Astrocyte of the hippocampus (primary cell): ENCODE measurements around the gene CEP192.

Experiments
- DNase-seq: peaks from one replicate; pipeline ENCODE4 v3.0.0; 2011; ENCODE audit warnings: low read depth, low spot score

The CEP192 gene

DNA sequence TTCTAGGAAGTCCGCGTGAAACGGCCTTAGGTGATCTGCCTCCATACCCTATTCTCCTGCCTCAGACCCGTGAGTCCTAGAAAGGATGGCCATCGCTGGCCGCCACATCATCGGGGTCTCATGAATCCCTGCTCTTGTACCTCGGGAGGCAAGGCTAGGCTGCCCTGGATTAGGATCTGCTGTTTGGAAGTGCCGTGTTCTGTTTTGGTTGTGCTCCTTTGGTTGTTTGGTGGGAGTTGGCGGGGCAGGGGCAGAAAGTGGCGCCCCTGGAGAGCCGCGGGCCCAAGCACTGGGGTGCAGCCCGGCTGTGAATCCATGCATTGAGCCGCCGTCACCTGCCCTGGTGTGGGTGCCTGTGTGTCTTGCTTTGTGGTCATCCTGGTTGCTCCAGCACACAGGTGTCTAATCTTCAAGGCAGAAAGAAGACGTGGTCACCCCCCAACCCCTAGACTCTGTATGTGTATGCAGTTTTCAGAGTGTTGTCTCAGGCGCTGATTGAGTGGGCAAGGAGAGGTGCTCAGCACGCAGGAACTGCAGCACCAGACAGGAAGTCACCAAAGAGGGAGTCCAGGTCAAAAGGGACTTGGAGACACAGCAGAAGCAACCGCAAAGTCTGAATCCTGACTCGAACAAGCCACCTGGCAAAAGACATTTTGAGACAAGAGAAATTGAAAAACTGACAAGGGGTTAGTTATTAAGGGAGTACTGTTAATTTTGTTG, 147.4 kb downstream of the CEP192 start:
- DNase-seq, result no peak

DNA sequence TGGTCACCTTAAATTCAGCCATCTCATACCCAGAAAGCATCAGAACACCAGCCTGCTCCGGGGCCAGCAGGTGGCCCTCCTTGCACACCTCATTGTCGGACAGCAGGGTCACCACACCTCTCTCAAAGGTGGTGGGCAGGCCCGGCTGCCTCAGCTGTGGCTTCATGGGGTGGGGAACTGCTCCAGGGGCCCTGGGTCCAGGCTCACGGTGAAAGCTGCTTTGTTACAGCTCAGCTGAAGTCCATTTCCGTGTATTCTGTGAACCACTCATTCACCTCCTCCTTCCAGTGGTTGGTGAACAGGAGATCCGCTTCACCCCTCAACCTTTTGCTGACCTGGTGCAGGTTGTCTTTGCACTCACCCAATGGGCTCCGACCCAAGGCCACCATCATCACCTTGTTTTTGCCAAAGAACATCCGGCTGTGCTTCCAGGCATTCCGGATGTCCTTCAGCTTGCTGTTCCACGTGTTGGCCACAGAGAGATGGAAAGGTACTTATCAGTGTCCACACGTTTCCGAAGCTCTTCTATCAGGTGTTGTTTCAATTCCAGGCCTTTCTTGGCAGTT, 148.8 kb downstream of the CEP192 start:
- no peak for DNase-seq

DNA sequence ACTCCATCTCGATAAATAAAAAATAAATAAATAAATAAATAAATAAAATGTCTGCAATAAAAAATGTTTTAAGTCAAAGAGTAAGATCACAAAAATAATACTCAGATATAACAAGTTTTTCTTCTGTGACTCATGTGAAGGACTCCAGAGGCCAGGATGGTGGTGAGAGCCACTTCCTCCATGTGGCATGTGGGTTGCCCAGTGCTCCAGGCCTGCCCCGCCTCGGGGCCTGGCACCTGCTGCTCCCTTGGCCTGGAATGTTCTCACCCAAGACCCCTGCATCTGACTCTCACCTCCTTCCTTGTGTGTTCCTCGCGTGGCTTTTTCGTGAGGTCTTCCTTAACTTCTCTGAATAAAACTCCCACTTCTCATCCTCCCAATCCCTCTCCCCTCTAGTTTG, 150.0 kb downstream of the CEP192 start:
- DNase-seq, result no peak

DNA sequence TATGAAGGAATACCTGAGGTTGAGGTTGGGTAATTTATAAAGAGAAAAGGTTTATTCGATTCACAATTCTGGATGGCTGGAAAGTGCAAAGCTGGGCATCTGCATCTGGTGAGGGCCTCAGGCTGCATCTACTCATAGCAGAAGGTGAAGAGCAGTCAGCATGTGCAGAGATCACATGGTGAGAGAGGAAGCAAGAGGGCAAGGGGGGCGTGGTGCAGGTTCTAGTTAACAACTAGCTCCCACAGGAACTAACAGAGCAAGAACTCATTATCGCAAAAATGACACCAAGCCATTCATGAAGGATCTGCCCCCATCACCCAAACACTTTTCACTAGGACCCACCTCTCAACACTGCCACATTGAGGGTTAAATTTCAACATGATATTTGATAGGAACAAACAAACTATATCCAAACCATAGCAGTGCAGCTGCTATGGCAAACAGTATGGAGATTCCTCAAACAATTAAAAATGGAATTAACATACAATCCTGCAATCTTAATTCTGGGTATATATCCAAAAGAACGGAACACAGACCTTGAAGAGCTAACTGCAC, 154.6 kb downstream of the CEP192 start:
- no peak for DNase-seq

DNA sequence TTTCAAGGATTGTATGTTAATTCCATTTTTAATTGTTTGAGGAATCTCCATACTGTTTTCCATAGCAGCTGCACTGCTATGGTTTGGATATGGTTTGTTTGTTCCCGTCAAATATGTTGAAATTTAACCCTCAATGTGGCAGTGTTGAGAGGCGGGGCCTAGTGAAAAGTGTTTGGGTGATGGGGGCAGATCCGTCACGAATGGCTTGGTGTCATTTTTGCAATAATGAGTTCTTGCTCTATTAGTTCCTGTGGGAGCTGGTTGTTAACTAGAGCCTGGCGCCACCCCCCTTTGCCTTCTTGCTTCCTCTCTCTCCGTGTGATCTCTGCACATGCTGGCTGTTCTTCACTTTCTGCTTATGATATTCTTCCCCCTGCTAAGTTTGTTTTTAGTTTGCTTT, 156.0 kb downstream of the CEP192 start:
- no peak for DNase-seq

DNA sequence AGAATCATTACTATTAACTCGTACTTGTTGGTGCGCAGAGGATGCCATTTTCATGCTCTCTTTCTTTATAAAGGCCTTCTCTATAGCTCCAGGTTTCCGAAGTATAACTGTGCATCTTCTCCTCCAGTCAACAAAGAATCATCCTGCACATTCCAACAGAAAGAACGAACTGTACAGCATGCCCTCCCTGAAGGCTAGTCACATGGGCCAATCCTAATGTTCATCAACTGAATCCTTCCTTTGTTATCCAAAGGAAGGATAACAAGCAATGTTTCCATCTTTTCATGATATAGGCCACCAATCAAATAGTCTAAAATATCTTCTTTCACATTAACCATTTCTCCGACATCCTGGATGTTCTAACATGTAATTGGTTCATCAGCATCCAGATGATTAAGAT, 160.5 kb downstream of the CEP192 start:
- DNase-seq, result no peak

DNA sequence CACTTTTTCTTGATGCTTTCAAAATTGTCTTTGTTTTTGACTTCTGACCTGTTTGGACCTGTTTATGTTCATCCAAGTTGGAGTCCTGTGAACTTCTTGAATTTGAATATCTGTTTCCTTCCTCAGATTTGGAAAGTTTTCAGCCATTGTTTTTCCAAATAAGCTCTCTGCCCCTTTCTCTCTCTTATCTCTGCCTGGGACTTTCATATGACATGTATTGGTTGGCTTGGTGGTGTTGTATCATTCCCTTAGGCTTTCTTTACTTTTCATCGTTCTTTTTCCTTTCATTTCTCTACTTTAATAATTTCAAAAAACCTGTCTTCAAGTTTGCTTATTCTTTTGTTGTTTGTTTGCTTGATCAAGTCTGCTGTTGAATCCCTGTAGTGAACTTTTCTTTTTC, 167.3 kb downstream of the CEP192 start:
- DNase-seq, result no peak

DNA sequence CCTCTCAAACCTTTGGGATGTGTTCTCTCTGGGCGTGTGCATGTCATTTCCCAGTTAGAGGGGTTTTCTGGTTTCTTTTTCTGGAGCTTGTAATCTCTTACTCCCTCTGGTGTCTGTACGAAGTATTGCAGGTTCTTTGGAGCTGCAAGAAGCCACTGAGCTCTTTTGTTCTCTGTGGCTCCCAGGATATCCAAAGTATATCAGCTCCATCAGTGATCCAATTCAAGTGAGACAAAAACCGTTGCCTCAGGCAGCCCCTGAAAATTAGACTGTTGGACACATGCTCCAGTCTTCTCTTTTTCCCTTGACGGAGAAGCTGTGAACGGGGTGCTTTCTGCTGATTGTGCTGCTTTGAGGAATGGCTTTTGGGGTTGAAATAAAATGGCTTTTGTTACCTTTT, 168.4 kb downstream of the CEP192 start:
- peak; percentile 77 for DNase-seq

DNA sequence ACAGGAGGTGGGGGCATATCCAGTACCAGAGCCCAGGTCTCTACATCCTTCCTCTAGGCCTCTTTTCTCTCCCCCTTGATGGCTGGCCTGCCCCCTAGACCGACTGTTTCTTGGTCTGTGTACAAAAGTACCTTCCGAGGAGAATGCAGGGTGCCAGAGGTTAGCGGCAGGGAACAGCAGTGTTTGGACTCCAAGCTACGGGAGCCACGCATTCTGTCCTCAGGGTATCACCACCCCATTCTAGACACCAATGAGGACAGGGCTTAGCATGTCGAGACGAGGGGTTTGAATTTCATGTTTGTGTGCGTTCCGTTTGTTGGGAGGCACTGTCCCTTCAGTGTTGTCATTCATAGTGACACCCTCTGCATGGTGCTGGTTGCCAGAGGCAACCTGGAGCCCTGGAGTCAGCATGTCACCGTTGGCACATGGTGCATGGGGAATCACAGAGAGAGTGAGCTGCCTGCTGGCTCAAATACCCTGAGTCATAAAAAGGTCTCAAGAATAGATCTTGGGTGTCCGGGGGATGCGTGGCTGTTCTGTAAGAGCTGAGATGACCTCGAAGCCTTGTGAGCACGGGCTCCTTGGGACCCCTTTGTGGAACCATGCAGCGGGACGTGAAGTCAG, 170.2 kb downstream of the CEP192 start:
- no peak for DNase-seq

DNA sequence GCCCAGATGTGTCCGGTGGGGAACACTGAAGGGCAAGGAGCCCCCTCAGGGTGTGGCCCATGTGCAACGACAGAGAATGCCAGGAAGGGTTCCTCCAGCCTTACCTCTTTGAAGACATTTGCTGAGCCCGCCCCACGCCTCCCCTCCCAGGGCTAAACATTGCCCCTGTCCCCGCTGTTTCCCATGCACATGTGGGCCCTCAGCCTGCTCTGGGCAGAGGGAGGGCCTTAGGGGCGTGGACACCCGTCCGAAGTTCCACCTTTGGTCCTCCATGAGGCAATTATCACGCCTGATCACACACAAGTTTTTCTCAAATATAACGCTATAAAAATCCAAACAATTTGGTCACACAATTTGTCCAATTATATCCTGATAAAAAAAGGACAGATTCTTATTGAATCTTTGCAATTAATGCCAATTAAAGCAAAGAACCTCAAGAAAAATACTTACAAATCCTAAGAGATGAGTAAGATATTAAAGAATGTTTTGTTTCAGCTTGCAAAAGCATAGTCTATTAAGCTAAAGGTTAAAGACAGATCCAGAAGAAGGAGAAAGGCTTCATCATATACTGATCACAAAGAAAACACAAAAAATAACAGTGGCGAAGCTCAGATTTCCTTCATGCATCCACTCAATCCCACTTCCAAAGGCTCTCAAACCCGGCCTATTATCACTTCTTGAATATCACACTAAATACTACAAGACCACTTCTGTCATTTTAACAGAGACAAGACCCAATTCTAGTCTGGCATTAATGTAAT, 172.2 kb downstream of the CEP192 start:
- DNase-seq, result no peak

DNA sequence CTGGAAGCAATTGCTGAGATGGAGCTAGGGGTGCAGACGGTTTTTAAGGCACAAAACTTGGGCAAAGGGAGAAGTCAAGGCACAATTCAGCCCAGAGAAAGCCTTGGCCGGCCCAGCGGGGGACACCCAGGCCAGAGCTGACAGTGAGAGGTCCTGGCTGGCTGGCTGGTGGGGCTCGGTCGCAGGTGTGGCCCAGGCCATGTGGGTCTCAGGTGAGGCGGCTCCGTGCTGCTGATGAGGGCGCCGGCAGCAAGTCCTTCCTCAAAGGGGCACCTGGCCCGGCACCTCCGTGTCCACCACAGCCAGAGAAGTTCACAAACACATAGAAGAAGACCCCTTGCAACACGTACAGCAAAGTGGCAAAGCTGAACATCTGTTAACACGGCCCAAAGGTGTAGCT, 173.2 kb downstream of the CEP192 start:
- DNase-seq, result no peak

DNA sequence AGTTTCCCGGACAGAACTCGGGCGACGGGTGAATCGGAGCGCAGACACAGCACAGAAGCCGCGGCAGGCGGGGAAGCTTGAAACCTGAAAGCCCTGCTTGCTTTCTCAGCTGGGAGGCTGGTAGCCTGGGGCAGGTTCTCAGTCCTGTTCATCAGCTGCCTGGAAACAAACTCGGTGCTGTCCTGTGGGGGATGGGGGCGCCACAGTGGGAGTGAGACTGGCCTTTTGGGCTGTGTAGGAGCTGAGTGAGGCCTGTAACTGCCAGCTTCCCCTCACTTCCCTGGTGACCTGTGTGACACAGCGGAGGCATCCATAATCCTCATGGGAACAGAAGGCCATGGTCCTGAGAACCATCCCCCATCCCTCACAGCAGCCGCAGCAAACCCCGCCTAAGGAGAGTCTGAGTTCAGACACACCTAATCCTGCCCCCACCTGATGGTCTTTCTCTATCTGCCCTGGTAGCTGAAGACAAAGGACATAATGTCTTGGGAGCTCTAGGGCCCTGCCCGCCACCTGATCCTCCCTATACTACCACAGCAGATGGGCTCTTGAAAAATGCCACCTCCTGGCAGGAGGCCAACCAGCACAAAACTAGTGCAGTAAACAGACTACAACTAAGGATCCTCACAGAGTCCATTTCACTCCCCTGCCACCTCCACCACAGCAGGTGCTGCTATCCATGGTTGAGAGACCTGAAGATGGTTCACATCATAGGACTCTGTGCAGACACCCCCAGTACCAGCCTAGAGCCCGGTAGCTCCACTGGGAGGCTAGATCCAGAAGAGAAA, 174.7 kb downstream of the CEP192 start:
- DNase-seq, result no peak

DNA sequence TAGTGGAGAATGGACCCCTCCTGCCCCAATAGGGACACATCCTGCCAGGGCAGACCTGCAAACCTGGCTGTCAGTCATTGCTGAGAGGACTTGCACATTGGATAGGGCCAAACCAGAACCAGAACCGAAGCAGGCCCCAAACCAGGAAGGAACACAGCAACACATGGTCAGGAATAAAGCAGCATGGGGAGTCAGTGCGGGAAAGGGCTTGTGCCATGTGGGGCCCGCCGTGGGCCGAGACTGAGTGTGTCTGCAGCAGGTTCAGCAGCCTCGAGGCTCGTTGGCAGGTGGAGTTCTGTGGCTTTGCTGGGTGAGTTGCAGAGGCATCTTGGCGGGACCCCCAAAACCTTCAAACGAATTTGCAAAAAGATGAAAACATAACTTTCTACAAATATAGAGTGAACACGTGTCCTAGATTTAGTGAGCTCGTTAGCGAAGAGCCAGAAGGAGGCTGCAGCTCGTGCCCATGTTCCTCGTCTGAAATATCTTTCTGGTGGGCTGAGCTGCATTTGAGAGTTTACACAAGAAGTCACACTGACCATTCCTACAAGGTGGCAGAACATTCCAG, 182.5 kb downstream of the CEP192 start:
- no peak for DNase-seq
